ENCODE measurements around the gene SSTR5.

DNA sequence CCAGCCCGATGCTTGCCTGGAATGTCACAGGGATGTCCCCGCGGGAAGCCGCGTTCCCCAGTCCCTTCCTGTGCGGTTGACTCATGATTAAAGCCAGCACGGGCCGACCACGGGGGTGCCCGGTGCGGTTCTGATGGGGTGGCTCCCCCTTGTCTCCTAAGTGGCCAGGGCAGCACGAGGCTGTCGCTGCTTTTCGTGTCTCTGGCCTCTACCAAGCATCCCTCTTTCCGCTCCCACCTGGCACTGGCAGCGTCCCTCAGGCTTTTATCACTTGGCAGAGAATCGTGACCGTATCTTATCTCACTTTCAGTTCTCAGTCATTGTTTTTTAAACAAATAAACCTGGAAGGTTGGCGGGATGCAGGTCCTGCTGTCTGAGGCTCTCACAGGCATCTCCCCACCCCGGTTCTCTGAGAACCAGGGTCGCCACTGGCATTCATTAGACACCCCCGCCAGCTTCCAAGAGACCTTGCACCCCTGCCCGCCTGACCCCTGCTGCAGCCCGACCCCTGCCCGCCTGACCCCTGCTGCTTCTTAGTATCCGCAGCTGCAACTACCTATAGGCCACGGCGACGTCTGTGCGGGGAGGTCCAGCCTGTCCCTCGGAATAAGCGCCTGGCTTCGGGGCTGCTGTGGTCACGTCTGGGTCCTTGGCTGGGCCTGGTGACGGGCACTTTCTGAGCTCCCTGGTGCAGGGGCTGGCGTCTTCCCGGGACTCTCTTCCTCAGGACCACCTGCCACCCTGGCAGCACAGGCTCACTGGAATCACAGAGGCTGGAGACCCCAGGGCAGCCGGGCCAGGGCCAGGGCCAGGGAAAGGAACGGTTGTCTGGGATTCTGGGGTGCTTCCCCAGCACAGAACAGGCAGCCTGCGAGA lies 16.0 kb downstream of the SSTR5 start:
- TF ChIP-seq, protein P1, sequence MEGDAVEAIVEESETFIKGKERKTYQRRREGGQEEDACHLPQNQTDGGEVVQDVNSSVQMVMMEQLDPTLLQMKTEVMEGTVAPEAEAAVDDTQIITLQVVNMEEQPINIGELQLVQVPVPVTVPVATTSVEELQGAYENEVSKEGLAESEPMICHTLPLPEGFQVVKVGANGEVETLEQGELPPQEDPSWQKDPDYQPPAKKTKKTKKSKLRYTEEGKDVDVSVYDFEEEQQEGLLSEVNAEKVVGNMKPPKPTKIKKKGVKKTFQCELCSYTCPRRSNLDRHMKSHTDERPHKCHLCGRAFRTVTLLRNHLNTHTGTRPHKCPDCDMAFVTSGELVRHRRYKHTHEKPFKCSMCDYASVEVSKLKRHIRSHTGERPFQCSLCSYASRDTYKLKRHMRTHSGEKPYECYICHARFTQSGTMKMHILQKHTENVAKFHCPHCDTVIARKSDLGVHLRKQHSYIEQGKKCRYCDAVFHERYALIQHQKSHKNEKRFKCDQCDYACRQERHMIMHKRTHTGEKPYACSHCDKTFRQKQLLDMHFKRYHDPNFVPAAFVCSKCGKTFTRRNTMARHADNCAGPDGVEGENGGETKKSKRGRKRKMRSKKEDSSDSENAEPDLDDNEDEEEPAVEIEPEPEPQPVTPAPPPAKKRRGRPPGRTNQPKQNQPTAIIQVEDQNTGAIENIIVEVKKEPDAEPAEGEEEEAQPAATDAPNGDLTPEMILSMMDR (IDR thresholded peaks at IDR 0.05), result no peak
- TF ChIP-seq POLR2A (IDR thresholded peaks at IDR 0.05), result no peak
